GM19438 (cell line): Measurements from ENCODE around the gene MUC2.

Experiments used
- ATAC-seq: cut with Tn5 transposase; IDR thresholded peaks from one replicate; pipeline ENCODE4 v1.9.1; 2021; ENCODE audit warnings: low read depth; ENCODE audit not compliant: unreplicated experiment

MUC2 gene

DNA sequence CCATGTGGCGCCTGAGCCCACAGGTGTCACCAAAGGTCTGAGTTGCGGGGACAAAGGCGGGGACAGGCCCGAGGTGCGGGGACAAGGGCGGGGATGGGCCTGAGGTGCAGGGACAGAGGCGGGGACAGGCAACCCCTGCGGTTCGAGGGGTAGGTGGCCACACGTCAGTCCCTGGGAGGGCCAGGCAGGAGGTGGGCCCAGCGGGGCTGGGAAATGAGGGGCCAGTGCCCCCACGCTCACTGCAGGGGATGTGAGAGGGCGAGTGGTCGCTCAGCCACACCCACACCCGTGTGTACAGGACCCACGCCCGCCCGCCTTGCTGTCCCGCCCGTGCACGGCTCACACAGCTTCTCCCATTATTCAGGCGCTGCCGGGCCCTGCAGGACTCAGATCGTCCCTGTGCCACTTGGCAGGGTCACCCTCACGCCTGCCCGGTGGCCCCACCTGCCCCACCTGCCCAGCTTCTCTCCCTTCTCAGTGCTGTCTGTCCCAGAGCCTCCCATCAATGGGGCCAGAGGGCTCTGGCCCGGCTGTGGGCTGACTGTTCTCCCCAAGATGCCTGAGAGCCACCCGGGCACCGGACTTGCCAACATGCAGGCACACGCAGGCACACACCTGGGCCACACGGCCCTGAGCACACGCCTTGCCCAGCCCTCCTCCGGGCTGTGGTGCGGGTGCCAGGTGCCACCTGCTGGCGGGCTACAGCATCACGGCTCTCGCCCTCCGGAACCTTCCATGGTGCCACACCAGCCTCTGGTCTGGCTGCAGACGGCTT, 23.9 kb upstream of the MUC2 start:
- ATAC-seq, result no peak

DNA sequence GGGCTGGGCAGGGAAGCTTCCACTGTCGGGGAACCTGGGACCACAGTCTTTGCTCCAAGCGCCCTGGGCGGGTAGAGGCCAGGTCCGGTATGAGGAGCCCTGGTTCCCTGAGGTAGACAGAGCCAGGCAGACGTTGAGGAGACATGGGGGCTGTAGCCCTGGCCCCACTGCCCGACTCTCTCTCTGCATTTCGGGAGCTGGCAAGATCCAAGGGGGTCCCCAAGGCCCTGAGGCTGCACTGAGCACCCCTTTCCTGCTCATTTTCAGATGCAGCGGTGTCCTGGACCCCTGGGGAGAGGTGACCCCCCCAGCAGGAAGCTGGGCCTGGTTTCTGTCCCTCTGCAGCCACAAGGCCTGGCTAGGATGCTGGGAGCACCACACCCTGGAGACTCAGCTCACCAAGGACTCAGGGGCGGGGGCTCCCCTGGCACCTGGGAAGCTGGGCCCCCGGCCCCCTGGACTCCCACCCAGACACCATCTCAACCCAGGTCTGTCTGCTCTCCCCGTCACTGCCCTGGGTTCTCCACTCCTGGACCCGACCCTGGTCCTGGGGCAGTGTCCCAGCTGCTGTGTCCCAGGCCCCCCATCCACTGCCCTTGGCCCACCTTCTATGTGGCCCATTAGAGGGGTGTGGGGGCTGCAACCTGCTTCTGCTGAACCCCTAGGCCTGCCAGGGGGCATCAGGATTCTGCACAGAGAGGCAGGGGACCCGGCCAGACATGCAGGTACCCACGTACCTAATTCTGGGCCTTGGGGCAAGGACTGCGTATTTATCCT, 23.1 kb upstream of the MUC2 start:
- no peak for ATAC-seq

DNA sequence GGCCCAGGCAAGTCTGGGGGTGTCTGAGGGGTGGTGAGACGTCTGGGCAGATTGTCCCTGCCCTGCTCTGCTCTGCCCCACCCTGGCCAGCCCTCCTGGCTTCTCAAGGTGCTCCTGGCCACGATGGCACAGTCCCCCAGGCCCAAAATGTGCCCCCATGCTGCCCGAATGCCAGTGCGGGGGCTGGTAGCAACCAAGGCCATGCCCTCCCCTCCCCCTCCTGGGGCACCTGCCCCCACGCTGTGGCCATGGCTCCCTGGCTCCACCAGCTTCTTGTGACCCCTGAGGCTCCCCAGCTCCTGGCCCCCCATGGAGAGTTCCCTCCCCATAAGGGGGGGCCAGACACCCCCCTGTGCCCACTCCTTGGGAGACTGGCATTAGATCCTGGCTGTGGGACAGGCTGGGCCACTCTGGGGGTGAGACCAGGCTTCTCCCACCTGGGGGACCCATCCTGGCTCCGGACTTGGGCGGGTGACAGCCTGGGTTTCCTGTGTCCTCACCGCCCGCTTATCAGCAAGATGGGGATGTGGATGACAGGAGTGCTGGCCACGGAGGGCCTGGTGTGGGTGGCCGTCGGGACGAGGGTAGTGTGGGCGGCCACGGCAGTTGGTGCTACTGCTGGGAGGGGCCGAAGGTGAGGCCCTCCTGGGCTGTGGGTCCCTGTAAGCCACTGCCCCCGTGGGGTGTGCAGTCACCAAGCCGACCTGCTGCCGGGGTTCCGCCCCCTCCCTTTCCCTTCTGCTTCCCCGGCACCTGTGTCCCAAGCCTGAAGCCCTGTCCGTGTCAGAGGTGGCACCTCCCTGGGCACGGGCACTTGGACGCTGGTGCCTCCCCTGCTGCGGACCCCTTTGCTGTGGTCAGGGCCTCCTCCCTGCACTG, 22.3 kb upstream of the MUC2 start:
- ATAC-seq, result no peak

DNA sequence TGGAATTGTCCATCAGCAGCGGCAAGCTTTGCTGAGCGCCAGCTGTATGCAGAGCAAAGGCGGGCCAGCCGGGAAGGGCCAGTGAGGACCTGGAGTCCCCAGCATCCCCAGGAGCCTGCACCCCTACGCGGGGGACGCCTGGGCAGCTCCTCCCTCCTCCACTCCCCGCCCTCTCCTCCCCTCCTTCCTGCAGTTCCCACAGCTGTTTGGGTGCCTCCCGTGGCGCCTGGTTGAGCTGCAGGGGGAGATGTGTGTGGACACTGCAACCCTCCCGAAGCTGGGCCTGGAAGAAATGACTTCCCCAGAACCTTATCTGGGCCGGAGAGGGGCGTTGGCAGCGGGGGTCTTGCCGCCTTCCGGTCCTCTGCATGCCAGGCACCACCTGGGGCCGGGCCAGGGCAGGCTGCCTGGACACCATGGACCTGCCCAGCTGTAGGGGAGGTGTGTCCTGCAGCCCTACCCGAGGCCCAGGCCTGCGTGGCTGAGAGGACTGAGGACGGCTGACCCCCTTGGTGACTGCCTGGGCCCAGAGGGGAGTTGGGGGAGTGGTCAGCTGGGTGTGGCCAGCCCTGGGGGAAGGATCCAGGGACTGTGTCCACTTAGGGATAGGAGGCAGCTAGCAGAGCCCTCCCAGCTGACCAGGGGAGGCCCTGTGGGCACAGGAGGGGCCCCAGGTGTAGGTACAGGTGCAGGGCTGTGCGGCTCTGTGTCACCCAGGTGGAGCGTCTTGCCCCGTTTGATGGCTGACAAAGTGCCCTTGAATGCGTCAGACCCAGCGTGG, 21.4 kb upstream of the MUC2 start:
- no peak for ATAC-seq

DNA sequence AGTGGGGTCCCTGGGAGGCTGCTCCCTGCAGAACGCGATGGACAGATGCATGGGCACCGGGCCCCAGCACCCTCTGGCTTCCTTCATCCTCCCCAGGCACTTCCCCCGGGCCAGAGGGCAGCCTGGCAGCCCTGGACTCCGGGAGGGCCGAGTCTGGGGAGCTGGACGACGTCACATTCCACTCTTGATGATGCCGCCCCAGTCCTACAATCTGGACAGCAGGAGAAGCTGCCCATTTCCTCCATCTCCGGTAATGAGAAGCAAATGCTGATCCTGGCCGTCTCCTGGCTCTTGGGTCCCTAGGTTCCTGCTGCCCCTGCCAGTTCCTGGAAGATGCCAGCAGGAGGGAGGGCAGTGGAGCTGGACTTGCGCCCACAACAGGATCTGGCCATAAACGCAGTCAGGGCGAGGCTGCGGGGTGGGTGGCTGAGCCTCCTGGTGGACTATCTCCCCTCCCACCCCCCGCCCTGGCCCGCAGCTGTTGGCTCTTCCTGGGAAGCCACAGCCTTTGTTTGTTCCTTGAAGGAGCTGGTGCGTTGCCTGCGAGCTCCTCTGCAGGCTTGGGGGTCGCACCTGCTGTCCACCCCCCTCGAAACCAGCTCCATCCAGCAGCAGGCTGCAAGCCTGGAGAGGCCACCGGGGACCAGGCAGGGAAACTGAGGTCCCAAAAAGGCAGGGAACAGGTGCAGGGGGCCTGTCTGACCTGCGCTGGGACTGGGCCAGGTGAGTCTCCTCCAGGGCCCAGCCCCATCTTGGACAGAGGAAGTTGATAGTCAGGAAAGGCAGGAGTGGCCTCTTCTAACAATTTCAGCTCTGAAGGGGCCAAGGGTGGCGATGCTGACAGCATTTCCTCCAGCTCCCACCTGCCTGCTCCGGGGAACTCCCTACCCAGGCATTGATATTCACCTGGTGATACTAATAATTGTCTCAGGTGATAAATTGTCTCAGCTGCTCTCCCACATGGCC, 20.2 kb upstream of the MUC2 start:
- no peak for ATAC-seq

DNA sequence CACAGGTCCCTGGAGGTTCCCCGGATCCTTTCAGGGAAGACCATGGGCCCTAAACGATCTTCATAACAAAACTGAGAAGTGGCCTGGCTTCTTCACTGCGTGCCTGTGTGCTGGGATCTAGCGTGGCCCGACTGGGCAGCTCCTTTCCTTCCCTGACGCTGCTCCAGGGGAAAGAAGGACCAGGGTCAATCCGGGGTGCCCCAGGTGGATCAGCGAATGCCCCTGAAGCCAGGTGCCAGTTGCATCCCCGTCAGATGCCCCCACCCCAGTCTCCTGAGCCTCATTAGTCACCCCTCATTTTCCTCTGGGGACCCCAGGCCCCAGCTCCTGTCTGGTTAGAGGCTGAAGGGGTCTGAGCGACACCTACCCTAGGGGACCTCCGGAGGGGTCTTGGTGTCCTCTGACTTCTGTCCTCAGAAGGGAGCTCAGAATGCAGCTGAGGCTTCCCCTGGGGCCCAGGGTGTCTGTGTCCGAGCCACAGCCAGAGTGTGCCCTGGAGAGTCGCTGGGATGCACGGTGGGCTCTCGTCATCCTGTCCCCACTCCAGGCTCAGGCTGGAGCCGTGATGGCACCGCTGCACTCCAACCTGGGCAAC, 19.5 kb upstream of the MUC2 start:
- no peak for ATAC-seq

DNA sequence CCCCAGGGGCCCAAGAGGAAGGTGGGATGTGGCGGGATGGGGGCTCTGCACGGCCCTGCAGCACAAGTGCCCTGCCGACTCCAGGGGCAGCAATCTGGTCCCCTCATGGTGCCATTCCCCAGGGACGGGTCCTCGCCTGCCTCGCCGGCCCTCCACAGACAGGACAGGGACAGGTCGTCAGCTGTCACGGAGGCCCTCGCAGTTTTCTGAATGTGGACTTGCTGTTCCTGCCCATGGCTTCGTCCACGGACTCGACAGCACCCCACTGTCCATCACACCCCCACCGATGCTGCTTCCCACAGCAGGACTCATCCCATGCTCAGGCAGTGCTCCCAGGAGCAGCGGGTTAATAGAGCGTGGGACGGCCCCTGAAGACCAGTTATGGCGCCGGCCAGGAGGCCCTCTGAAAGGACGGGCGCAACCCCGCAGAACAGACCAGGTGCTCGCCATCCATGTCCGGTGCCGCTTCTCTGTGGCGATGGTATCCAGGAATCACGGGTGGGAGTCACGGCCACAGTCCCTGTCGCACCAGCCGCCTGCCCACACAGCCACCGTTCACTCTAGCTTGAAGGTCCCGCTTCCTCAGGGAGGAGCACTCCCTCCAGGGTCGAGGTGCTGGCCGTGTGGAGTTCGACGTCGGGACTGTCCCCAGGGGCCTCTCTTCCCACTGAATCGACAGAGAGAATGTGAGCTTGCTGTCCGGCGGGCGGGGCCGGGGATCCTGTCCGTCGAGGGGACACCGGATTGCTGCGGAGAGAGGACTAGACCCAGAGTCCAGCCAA, 18.5 kb upstream of the MUC2 start:
- no peak for ATAC-seq

DNA sequence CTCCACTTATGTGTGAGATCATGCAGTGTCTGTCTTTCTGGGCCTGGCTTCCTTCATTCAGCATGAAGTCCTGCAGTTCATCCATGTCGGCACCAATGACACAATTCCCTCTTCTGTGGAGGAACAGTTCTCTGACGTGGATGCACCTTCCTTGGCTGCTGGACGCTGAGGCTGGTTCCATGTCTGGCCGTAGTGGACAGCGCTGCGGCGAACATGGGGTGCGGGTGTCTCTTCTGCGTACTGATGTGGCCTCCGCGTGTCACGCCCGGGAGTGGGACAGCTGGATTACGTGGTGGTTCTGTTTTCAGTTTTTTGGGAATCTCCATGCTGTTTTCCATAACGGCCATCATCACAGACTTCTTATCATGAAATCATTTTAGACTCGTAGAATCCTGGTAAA, 16.9 kb upstream of the MUC2 start:
- no peak for ATAC-seq

DNA sequence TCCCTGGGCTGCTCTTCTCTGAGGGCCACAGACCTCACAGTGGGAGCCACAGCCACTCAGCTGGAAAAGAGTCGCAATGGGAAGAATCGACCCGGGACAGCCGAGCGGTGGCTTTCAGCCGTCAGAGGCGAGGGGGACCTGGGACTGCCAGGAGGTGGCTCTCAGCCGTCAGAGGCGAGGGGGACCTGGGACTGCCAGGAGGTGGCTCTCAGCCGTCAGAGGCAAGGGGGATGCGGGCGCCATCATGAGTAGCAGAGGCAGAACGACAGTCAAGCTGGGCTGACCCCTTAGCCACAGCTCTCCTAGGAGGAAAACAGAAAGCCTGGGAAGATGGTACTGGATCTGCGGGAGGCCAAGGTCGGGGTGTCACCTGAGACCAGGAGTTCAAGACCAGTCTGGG, 14.9 kb upstream of the MUC2 start:
- ATAC-seq, result no peak

DNA sequence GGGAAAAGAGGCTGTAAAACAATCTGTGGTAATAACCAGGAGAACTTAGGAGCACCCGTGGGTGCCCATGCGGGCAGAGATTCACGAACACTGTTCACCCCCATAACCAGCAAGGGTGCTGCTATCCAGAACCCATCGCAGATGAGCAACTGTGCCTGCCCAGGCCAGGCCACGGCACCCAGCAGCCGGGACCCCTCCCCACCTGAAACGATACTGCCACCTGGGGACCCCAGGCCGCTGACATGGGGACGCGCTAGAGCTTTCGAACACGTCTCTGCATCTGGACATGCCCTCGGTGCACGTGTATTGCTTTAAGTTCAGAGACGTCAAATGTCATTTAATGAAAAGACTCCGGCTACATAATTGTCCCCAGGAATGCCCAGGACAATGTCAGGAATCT, 14.3 kb upstream of the MUC2 start:
- no peak for ATAC-seq

DNA sequence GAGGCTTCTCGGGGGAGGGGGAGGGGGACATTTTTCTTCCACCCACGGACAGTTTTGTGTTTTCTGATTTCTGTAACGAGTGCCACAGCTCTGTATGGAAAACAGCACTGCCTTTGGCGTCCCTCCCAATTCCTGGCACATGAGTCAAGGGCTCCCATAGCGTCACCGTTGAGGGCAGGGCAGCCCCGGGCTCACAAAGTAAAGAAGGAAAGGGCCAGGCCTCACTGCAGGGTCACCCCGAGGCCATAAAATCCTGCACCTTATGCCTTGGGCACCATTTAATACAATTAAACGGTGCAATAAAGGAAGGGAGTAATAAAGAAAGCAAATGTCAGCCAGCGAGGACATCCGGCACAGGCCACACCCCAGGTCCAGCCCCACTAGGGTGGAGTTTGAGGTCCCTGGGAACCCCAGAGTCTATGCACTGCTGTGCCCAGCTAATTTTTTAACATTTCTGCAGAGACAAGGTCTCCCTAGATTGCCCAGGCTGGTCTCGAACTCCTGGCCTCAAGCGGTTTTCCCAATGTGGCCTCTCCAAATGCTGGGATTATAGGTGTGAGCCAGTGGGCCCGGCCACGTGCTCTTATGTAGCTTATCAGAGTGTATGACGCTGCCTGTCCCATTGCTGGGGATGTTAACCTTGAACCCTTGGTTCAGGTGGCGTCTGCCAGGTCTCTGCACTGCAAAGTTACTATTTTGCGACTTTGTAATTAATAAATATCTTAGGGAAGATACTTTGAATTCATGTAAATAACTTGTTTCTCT, 13.6 kb upstream of the MUC2 start:
- no peak for ATAC-seq

DNA sequence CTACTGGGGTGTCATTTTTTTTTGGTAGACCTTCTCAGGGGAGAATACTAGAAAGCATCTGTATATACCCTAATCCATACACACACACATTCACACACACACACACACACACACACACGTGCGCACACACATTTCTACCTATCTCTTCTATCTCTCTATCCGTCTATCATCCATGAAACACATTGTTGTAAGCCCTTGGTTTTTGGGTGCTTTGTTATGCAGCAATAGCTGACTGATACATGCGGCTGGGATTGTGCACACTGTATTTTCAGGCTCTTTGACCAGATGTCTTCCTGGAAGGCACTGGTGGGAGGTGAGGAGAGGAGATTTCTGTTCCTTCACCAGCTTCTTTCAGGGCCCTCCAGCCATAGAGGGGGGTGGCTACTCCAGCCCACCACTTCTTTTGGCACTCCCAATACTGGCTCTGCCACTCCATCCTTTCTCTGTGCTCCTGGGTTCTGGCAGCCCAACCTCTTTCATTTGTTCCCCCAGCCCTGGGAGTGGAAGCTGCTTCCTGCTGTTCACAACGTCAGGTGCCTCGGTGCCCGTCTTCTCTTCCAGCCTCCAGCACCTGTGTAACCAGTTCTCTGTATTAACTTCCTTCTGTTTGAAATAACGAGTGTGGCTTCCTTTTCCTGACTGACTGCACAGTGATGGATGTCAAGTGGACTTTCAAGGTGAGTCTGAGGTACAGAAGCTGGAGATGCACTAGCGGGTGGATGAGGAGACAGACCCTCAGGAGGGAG, 12.4 kb upstream of the MUC2 start:
- no peak for ATAC-seq

DNA sequence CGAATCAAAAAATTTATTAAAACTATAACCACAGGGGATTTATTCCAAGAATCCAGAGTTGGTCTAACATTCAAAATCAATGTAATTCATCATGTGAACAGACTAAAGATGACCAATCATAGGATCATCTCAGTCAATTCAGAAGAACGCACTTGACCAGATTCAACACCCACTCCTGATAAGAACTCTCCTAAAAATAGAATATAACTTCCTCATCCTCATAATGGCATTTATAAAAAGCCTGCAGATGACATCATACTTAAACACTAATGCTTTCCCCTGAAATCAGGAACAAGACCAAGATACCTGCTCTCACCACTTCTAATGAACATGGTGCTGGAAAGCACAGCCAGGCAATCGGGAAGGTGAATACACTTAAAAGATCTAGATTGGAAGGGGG, 10.5 kb upstream of the MUC2 start:
- ATAC-seq, result no peak

DNA sequence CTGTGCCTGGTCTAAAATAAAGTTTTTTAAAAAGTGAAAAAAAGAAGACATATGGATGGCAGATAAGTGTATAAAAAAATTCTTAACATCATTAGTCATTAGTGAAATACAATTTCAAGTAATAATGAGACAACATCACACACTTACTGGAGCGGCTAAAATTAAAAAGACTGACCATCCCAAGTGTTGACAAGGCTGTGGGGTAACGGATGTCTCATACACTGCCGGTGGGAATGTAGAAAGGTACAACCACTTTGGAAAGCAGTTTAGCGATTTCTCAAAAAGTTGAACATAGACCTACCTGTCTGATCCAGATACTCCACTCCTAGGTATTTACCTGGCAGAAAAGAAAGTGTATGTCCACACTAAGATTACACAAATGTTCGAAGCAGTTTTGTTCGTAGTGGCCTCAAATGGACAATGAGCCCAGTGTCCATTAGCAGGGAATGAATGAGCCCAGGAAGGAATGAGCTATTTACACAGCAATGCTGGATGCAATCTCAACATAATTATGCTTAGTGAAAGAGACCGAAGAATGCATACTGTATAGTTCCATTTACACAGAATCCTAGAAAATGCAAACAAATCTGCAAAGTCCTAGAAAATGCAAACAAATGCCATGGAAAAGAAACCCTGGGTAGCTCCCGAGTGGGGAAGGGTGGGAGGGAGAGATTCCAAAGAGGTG, 6.7 kb upstream of the MUC2 start:
- ATAC-seq, result no peak

DNA sequence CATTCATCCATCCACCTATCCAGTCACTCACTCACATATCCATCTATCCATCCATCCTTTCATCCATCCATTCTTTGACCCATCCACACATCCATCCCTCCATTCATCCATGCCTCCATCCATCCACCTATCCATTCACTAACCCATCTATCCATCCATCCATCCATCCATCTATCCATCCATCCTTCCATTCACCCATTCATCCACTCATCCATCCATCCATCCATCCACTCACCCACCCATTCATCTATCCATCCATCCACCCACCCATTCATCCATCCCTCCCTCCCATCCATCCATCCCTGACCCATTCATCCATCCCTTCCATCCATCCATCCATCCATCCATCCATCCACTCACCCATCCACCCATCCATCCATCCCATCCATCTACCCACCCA, 4.9 kb upstream of the MUC2 start:
- ATAC-seq, result no peak
